HEK293 (cell line): ENCODE measurements around the gene DIP2A.

ENCODE experiments used
- TCF7L2 ChIP-seq: IDR thresholded peaks from 2 replicates; pipeline ENCODE4 v1.6.1; 2011; ENCODE audit warnings: low read depth, mild to moderate bottlenecking, inconsistent platforms, low read length, moderate library complexity, borderline replicate concordance
- TRIM28 ChIP-seq: IDR thresholded peaks from 2 replicates; pipeline ENCODE4 v1.6.1; 2011; ENCODE audit warnings: low read length, control low read depth, borderline replicate concordance
- ZNF138 ChIP-seq: fragments of 450-650 bp; formaldehyde crosslinking; IDR thresholded peaks from 2 replicates; pipeline ENCODE4 v1.5.1; 2016; ENCODE audit warnings: missing biosample characterization, missing genetic modification characterization, borderline replicate concordance
- ZNF18 ChIP-seq: fragments of 450-650 bp; formaldehyde crosslinking; IDR thresholded peaks from 2 replicates; pipeline ENCODE4 v1.5.1; 2016; ENCODE audit warnings: missing biosample characterization, missing genetic modification characterization
- ZNF274 ChIP-seq, 2 experiments: fragments of 200-500 bp in 1 of 2; fragments of 450-650 bp in 1 of 2; sonication (Bioruptor generic) in 1 of 2; formaldehyde crosslinking in 1 of 2; IDR thresholded peaks; 2 replicates each; pipeline versions ENCODE4 v1.5.1 to v1.6.1; 2014 to 2016; ENCODE audit warnings: borderline replicate concordance in 1 of 2, inconsistent platforms in 1 of 2, low read length in 1 of 2, missing biosample characterization in 1 of 2, missing genetic modification characterization in 1 of 2
- ZNF394 ChIP-seq: fragments of 450-650 bp; formaldehyde crosslinking; IDR thresholded peaks from 2 replicates; pipeline ENCODE4 v1.5.1; 2016; ENCODE audit warnings: missing biosample characterization, missing genetic modification characterization, mild to moderate bottlenecking, moderate library complexity, borderline replicate concordance
- TF ChIP-seq, protein P1 (sequence below): fragments of 450-650 bp; IDR thresholded peaks from 2 replicates; pipeline ENCODE4 v1.5.1; 2018; ENCODE audit warnings: missing biosample characterization, missing genetic modification characterization
- TF ChIP-seq, protein P2 (sequence below): fragments of 450-650 bp; formaldehyde crosslinking; IDR thresholded peaks from 2 replicates; pipeline ENCODE4 v1.5.1; 2016; ENCODE audit warnings: missing biosample characterization, missing genetic modification characterization

DNA sequence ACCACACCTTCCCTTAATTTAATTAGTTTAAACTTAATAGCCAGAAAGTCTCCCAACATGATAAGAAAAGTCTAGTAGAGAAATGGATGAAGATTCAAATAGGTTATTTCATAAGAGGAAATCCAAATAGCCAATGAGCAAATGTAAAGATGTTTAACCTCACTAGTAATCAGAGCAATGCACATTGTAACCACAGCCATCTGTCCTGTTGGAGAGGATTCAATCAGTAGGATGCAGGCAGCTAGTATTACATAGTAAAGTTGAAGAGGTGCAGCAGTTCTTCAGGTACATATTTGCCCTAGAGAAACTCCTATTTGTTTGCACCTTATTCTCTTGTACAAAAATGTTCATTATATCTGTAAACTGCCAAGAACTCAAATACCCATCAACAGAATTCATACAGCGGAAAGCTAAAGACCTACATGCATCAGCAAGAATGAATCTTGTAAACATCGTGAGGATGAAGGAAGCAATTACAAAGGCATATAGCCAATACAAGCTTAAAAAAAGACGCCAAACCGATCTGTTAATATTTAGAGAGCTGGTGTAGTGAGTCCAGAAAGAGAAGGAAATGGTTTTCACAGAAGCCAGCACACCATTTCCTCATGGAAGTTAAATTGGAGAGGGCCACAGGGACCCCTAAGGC is 27.9 kb downstream of the DIP2A start:
- TF ChIP-seq, protein P1, sequence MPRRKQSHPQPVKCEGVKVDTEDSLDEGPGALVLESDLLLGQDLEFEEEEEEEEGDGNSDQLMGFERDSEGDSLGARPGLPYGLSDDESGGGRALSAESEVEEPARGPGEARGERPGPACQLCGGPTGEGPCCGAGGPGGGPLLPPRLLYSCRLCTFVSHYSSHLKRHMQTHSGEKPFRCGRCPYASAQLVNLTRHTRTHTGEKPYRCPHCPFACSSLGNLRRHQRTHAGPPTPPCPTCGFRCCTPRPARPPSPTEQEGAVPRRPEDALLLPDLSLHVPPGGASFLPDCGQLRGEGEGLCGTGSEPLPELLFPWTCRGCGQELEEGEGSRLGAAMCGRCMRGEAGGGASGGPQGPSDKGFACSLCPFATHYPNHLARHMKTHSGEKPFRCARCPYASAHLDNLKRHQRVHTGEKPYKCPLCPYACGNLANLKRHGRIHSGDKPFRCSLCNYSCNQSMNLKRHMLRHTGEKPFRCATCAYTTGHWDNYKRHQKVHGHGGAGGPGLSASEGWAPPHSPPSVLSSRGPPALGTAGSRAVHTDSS (tag by site-specific recombination) = no peak
- TF ChIP-seq ZNF394 (tag by site-specific recombination) (no peak), TRIM28 (no peak), TCF7L2 (no peak), ZNF138 (tag by site-specific recombination) (no peak), ZNF18 (tag by site-specific recombination) (no peak), ZNF274 (IDR thresholded peaks at IDR 0.05; ENCODE audit: low read length) (no peak), ZNF274 (tag by site-specific recombination; IDR thresholded peaks at IDR 0.05; ENCODE audit: borderline replicate concordance) (no peak)
- TF ChIP-seq, protein P2, sequence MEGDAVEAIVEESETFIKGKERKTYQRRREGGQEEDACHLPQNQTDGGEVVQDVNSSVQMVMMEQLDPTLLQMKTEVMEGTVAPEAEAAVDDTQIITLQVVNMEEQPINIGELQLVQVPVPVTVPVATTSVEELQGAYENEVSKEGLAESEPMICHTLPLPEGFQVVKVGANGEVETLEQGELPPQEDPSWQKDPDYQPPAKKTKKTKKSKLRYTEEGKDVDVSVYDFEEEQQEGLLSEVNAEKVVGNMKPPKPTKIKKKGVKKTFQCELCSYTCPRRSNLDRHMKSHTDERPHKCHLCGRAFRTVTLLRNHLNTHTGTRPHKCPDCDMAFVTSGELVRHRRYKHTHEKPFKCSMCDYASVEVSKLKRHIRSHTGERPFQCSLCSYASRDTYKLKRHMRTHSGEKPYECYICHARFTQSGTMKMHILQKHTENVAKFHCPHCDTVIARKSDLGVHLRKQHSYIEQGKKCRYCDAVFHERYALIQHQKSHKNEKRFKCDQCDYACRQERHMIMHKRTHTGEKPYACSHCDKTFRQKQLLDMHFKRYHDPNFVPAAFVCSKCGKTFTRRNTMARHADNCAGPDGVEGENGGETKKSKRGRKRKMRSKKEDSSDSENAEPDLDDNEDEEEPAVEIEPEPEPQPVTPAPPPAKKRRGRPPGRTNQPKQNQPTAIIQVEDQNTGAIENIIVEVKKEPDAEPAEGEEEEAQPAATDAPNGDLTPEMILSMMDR = no peak
